GM12865 (cell line): Measurements from ENCODE around the gene NPIPA7.
"Not testable (repeated sequence)": the region's sequence is repeated elsewhere in the genome, so short reads cannot be mapped to it uniquely, and the experiment has no call there.

Experiments
- DNase-seq: peaks from one replicate; pipeline ENCODE4 v3.0.0; 2010; ENCODE audit warnings: low read depth
- H3K4me3 ChIP-seq: 2 replicates; pipeline ENCODE4 v1.5.1; 2011; ENCODE audit warnings: mild to moderate bottlenecking, low read depth, low read length, control low read depth

NPIPA7 gene

DNA sequence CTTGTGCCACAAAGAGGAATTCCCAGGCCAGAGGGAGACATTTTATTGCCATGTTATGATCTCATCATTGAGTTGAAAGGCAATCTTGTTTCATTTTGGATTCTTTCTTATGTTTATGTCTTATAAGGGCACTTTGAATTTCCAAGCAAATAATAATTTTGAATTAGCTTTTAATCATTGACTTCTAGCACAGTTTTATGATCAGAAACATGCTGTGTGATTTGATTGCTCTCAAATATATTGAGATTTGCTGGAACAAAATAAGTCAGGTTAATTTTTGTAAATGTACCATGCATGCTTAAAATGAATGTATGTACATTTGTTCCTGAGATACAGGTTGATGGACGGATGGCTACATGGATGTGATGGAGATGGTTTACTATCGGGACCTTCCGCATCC lies at the start of gene NPIPA7:
Gene NPIPA7, plus strand, starts transcription at position 301 of the 400 bp plus-strand sequence. CDS start 105 bp downstream, outside the sequence.
- not testable (repeated sequence) for H3K4me3 ChIP-seq, DNase-seq

DNA sequence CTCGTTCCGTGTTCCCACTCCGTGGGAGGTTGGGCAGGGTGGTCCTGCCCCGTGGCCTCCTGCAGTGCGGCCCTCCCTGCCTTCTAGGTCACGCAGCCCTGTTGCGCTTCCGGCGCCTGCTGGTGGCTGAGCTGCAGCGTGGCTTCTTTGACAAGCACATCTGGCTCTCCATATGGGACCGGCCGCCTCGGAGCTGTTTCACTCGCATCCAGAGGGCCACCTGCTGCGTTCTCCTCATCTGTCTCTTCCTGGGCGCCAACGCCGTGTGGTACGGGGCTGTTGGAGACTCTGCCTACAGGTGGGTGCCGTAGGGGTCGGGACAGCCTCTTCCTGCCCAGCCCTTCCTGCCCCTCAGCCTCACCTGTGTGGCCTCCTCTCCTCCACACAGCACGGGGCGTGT lies 47.5 kb upstream of the NPIPA7 start:
- not testable (repeated sequence) for H3K4me3 ChIP-seq, DNase-seq

DNA sequence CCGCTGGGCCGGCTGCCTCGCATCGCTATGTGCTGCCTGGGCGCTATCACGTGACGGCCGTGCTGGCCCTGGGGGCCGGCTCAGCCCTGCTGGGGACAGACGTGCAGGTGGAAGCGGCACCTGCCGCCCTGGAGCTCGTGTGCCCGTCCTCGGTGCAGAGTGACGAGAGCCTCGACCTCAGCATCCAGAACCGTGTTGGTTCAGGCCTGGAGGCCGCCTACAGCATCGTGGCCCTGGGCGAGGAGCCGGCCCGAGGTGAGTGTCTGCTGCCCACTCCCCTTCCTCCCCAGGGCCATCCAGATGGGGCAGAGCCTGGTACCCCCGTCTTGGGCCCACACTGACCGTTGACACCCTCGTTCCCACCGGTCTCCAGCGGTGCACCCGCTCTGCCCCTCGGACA lies 21.4 kb upstream of the NPIPA7 start:
- DNase-seq, H3K4me3 ChIP-seq: not testable (repeated sequence)

DNA sequence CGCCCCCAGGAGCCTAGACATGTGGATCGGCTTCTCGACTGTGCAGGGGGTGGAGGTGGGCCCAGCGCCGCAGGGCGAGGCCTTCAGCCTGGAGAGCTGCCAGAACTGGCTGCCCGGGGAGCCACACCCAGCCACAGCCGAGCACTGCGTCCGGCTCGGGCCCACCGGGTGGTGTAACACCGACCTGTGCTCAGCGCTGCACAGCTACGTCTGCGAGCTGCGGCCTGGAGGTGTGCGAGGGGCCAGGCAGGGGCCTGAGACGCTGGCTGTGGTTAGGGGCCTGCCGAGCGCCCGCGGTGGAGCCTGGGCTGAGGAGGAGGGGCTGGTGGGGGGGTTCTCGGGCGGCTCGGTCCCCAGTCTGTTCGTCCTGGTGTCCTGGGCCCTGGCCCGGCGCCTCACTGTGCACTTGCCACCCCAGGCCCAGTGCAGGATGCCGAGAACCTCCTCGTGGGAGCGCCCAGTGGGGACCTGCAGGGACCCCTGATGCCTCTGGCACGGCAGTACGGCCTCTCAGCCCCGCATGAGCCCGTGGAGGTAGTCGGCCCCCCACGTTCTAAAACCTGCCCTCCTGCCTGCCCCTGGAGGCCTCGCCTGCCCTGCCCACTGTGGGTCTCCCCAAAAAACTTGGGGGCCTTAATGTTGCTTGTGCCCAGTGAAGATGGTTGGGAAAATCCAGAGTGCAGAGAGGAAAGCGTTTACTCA lies 20.2 kb upstream of the NPIPA7 start:
- H3K4me3 ChIP-seq, DNase-seq: not testable (repeated sequence)

DNA sequence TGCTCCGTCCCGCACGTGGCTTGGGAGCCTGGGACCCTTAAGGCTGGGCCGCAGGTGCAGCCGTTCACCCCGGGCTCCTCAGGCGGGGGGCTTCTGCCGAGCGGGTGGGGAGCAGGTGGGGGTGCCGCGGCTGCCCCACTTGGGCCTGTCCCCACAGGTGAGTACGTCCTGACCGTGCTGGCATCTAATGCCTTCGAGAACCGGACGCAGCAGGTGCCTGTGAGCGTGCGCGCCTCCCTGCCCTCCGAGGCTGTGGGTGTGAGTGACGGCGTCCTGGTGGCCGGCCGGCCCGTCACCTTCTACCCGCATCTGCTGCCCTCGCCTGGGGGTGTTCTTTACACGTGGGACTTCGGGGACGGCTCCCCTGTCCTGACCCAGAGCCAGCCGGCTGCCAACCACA lies 15.3 kb upstream of the NPIPA7 start:
- H3K4me3 ChIP-seq, DNase-seq: not testable (repeated sequence)

DNA sequence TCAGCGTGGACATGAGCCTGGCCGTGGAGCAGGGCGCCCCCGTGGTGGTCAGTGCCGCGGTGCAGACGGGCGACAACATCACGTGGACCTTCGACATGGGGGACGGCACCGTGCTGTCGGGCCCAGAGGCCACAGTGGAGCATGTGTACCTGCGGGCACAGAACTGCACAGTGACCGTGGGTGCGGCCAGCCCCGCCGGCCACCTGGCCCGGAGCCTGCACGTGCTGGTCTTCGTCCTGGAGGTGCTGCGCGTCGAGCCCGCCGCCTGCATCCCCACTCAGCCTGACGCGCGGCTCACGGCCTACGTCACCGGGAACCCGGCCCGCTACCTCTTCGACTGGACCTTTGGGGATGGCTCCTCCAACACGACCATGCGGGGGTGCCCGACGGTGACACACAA lies 14.8 kb upstream of the NPIPA7 start:
- not testable (repeated sequence) for DNase-seq, H3K4me3 ChIP-seq

DNA sequence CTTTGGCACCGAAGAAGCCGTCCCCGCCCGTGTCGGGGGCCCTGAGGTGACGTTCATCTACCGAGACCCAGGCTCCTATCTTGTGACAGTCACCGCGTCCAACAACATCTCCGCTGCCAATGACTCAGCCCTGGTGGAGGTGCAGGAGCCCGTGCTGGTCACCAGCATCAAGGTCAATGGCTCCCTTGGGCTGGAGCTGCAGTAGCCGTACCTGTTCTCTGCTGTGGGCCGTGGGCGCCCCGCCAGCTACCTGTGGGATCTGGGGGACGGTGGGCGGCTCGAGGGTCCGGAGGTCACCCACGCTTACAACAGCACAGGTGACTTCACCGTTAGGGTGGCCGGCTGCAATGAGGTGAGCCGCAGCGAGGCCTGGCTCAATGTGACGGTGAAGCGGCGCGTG lies 14.2 kb upstream of the NPIPA7 start:
- not testable (repeated sequence) for H3K4me3 ChIP-seq, DNase-seq

DNA sequence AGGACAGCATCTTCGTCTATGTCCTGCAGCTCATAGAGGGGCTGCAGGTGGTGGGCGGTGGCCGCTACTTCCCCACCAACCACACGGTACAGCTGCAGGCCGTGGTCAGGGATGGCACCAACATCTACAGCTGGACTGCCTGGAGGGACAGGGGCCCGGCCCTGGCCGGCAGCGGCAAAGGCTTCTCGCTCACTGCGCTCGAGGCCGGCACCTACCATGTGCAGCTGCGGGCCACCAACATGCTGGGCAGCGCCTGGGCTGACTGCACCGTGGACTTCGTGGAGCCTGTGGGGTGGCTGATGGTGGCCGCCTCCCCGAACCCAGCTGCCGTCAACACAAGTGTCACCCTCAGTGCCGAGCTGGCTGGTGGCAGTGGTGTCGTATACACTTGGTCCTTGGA lies 13.6 kb upstream of the NPIPA7 start:
- H3K4me3 ChIP-seq, DNase-seq: not testable (repeated sequence)

DNA sequence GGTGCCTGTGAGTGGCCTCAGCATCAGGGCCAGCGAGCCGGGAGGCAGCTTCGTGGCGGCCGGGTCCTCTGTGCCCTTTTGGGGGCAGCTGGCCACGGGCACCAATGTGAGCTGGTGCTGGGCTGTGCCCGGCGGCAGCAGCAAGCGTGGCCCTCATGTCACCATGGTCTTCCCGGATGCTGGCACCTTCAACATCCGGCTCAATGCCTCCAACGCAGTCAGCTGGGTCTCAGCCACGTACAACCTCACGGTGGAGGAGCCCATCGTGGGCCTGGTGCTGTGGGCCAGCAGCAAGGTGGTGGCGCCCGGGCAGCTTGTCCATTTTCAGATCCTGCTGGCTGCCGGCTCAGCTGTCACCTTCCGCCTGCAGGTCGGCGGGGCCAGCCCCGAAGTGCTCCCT lies 13.1 kb upstream of the NPIPA7 start:
- H3K4me3 ChIP-seq, DNase-seq: not testable (repeated sequence)

DNA sequence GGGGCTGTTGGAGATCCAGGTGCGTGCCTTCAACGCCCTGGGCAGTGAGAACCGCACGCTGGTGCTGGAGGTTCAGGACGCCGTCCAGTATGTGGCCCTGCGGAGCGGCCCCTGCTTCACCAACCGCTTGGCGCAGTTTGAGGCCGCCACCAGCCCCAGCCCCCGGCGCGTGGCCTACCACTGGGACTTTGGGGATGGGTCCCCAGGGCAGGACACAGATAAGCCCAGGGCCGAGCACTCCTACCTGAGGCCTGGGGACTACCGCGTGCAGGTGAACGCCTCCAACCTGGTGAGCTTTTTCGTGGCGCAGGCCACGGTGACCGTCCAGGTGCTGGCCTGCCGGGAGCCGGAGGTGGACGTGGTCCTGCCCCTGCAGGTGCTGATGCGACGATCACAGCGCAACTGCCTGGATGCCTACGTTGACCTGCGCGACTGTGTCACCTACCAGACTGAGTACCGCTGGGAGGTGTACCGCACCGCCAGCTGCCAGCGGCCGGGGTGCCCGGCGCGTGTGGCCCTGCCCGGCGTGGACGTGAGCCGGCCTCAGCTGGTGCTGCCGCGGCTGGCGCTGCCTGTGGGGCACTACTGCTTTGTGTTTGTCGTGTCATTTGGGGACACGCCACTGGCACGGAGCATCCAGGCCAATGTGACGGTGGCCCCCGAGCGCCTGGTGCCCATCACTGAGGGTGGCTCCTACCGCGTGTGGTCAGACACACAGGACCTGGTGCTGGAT lies 12.2 kb upstream of the NPIPA7 start:
- not testable (repeated sequence) for H3K4me3 ChIP-seq

DNA sequence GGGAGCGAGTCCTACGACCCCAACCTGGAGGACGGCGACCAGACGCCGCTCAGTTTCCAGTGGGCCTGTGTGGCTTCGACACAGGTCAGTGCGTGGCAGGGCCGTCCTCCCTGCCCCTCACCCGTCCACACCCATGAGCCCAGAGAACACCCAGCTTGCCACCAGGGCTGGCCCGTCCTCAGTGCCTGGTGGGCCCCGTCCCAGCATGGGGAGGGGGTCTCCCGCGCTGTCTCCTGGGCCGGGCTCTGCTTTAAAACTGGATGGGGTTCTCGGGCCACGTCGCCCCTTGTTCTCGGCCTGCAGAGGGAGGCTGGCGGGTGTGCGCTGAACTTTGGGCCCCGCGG lies 11.7 kb upstream of the NPIPA7 start:
- H3K4me3 ChIP-seq, DNase-seq: not testable (repeated sequence)

More for the DNA sequence above, 12.2 kb upstream of the NPIPA7 start:
- not testable (repeated sequence) for DNase-seq

DNA sequence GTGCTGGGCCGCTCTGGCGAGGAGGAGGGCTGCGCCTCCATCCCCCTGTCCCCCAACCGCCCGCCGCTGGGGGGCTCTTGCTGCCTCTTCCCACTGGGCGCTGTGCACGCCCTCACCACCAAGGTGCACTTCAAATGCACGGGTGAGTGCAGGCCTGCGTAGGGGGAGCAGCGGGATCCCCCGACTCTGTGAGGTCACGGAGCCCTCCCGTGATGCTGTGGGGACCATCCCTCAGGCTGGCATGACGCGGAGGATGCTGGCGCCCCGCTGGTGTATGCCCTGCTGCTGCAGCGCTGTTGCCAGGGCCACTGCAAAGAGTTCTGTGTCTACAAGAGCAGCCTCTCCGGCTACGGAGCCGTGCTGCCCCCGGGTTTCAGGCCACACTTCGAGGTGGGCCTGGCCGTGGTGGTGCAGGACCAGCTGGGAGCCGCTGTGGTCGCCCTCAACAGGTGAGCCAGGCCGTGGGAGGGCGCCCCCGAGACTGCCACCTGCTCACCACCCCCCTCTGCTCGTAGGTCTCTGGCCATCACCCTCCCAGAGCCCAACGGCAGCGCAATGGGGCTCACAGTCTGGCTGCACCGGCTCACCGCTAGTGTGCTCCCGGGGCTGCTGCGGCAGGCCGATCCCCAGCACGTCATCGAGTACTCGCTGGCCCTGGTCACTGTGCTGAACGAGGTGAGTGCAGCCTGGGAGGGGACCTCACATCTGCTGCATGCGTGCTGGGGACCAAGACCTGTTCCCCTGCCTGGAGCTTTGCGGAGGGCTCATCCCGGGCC lies 9.7 kb upstream of the NPIPA7 start:
- H3K4me3 ChIP-seq, DNase-seq: not testable (repeated sequence)

DNA sequence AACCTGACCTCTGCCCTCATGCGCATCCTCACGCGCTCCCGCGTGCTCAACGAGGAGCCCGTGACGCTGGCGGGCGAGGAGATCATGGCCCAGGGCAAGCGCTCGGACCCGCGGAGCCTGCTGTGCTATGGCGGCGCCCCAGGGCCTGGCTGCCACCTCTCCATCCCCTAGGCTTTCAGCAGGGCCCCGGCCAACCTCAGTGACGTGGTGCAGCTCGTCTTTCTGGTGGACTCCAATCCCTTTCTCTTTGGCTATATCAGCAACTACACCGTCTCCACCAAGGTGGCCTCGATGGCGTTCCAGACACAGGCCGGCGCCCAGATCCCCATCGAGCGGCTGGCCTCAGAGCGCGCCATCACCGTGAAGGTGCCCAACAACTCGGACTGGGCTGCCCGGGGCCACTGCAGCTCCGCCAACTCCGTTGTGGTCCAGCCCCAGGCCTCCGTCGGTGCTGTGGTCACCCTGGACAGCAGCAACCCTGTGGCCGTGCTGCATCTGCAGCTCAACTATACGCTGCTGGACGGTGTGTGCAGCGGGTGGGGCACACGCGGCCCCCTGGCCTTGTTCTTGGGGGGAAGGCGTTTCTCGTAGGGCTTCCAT lies 7.7 kb upstream of the NPIPA7 start:
- DNase-seq, H3K4me3 ChIP-seq: not testable (repeated sequence)

DNA sequence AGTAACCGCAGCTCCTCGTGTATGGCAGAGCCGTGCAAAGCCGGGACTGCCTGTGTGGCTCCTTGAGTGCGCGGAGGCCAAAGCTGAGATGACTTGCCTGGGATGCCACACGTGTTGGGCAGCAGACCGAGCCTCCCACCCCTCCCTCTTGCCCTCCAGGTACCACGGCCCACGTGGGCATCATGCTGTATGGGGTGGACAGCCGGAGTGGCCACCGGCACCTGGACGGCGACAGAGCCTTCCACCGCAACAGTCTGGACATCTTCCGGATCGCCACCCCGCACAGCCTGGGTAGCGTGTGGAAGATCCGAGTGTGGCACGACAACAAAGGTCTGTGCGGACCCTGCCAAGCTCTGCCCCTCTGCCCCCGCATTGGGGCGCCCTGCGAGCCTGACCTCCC lies 4.7 kb upstream of the NPIPA7 start:
- not testable (repeated sequence) for H3K4me3 ChIP-seq, DNase-seq

DNA sequence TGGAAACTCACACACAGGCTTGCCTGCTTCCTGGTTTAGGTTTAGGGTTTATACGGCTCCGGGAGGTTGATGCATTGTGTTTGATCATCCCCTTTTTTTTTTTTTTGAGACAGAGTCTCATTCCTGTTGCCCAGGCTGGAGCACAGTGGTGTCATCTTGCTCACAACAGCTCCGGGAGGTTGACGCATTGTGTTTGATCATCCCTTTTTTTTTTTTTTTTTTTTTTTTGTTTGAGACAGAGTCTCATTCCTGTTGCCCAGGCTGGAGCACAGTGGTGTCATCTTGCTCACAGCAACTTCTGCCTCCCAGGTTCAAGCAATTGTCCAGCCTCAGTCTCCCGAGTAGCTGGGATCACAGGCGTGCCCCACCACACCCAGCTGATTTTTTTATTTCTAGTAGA lies 20.7 kb downstream of the NPIPA7 start:
- DNase-seq, H3K4me3 ChIP-seq: not testable (repeated sequence)

DNA sequence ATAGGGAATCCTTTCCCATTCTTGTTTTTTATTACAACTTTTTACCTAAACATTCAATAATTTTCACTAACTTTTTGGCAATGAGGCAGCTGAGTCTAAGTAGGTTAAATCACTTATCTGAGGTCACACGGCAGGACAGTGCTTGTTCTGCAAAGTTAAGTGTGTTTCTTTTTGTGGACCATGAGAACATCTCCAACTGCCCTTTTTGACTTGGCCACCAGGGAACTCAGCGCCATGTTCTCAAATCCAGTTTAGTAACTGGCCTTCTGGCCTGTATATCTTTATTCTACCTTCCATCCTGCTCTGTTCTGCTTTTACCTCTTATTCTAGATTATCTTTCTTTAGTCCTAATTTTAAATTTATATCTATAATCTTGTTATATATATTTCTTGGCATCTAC lies 23.4 kb downstream of the NPIPA7 start:
- H3K4me3 ChIP-seq = not testable (repeated sequence)

DNA sequence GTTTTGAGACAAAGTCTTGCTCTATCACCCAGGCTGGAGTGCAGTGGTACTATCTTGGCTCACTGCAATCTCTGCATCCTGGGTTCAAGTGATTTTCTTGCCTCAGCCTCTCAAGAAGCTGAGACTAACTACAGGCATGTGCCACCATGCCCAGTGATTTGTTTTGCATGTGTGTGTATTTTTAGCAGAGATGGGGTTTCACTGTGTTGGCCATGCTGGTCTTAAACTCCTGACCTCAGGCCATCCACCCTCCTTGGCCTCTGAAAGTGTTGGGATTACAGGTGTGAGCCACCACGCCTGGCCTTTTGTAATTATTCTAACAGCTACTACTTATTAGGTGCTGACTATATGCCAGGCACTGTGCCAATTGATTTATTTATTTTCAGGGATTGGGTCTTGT lies 25.3 kb downstream of the NPIPA7 start:
- DNase-seq, H3K4me3 ChIP-seq: not testable (repeated sequence)

More for the DNA sequence above, 23.4 kb downstream of the NPIPA7 start:
- not testable (repeated sequence) for DNase-seq

DNA sequence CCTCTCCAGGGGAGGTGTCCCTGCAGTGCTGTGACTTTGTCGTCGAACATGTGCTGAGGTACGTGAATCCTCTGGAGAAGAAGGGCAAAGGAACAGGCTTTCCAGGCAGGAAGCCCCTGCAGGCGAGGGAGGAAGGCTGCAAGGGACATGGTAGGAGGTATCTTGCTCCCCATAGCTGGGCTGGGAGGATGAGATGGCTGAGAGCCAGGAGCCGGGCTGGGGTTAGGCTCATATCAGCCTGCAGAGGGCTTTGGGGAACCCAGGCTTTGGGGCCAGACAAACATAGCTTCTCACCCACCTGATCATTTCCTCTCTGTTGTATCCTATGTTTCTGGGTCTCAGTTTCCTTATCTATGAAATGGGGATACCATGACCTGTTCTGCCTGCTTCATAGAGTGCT lies 26.5 kb downstream of the NPIPA7 start:
- not testable (repeated sequence) for DNase-seq, H3K4me3 ChIP-seq

DNA sequence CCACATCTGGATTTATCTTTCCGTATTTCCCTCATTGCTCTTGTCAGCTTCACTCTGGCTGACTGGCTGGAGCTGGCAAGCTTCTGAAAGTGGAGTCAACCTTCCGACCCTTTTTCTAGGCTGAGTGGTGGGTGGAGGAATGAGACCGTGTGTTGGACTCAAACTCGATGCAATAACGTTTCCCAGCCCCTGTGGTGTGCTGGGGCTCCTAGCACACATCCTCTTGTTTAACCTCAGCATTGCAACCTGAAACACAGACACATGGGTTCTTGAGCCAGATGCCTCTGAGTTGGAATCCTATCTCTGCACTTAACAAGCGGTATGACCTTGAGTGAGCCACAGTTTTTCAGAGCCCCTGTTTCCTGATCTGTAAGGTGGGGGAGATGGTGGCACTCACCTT lies 29.5 kb downstream of the NPIPA7 start:
- not testable (repeated sequence) for H3K4me3 ChIP-seq, DNase-seq
